HG03571 (cell line): Measurements from ENCODE around the gene VPS8.

Source experiments
- ATAC-seq: cut with Tn5 transposase; IDR thresholded peaks from one replicate; pipeline ENCODE4 v1.9.1; 2021; ENCODE audit not compliant: unreplicated experiment

VPS8 gene

DNA sequence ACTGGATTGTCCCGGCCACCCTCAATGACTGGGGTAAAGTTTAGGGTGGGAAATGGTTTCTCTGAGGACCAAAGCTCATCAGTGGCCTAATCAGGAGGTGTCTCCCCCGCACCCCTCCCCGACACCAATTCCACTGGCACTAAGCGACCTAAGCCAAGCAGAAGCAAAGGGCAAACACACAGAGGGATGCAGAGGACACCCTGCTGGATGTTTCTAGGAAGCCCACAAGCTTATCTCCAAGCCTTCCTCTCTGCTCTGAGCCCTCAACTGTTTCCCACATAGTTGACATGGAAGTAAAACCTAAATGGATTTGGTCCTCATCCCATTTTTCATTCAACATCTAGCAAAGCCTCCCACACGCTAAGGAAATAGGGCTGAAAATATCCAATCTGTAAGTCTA is 272.4 kb downstream of the VPS8 start:
- ATAC-seq: no peak

DNA sequence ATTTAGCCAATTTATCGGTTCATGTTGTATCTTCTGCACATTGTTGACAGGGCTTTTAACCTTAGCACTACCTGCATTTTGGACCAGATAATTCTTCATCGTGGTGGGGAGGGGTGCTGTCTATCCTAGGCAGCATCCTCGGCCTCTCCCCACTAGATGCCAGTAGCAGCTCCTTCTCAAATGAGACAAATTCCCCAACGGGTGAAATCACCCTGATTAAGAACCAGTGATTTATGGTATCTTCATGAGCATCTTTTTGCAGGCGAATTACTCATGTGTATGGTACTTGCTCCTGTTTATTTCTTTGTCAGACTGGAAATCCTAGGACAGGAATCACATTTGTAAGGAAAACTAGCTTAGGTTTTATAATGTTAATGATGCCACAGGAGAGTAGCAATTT is 272.9 kb downstream of the VPS8 start:
- ATAC-seq: no peak

DNA sequence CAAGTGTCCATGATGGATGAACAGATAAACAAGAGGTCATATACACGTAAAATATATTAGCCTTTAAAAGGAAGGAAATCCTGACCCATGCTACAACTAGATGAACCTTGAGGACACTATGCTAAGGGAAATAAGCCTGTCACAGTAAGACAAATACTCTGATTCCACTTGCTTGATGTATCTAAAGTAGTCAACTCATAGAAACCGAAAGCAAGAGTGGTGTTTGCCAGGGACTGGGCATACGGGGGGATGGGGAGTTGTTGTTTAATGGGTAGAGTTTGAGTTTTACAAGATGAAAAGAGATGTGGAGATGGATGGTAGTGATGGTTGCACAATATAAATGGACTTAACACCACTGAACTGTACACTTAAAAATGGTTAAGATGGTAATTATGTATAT is 275.5 kb downstream of the VPS8 start:
- no peak for ATAC-seq

DNA sequence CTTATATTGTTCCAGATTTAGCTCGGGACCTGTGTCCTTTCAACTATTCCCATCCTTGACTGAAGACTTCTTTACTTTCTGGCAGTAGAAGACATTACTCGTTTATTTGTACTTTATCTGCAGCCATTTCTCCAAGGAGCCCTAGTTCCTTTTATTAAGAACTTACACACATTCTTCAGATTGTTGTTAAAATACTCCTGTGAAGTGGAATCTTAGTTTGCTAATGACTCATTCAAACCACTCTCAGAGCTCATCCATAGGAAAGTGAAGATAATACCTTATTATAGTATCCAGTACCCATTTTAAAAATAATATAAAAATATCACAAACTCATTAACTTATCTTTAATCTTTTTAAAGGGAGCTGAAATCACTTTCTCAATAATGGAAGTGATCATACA is 277.4 kb downstream of the VPS8 start:
- no peak for ATAC-seq

DNA sequence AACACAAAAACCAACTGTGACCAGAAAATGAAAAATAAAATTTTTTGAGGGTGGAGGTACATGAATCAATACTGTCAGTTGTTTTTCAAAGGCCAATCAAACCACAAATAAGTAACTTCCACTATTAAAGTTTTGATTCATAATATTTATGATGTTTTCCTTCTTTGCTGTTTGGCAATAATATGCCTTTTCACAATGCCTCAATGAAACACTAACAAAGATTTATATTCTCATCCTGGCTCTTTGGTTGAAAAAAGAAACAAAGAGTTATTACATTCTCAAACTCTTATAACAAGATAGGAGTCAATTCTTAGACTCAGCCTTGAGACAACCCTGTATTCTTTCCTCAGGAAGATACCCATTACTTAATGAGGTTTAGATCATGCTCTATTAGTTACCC is 277.8 kb downstream of the VPS8 start:
- no peak for ATAC-seq

DNA sequence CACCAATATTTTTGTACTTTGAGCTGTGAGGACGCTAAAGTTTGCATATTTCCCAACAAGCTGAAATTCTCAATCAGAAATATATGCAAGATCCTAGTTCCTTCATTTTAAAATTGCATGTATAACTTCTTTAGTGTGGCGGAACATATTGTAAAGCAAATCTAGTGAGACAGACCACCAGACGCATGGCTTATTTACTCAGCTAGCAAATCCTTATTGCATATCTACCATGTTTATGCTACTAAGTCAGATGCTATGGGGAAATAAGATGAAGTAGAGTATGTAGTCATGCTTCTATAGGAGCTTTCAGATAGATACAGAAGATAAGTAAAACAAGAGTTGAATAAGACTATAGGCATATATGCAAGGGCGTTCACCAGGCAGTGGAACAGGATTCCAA is 278.8 kb downstream of the VPS8 start:
- no peak for ATAC-seq

DNA sequence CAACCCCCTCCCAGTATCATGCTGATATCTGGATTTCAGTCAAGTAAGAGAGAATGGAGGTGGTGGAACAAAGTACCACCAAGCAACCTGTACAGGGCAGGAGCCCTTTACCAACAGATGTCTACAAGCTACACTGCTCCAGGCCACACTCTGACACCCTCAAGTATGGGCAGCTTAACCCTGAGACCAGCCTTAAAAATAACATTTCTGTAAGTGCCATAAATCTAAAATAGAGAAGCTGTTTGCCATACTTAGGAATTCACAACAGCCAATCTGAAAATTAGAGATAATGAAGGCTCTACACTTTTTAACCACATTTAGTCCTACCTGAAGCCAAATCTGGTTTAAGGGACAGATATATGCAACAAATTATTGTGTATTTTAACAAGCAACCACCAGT is 281.1 kb downstream of the VPS8 start:
- no peak for ATAC-seq

DNA sequence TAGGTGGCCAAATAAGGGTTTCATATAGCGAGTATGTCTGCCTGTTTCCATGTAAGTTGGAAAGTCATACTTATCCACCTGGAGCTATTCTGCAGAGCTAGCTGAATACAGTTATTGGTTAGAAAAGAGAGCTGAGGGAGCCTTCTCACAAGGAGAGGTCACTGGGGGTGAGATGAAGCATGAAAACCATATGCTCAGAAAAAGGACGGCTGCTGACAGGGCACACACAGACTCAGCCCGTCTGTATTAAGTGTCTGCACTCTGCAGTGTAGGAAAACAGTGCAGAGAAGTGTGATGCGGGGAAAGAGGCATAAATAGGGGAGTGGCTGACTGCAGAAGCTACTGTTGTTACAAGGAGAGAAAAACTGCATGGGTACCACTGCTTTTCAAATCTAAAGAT is 282.7 kb downstream of the VPS8 start:
- no peak for ATAC-seq
